Stomach (tissue), 4 donors: ENCODE results near the gene RGL2.
A peak's percentile ranks its signal among the peaks of the same experiment; 100 is the strongest.

Source experiments
- POLR2AphosphoS5 ChIP-seq, 3 donors: sonication (generic); formaldehyde crosslinking; IDR thresholded peaks; one replicate each; pipeline ENCODE4 v1.6.1; 2016; ENCODE audit warnings: antibody characterized with exemption in 3 of 3
- TF ChIP-seq, protein P1 (sequence below), 7 experiments: fragments of 450-650 bp in 4 of 7; fragments of 200-600 bp in 3 of 7; sonication (generic) in 3 of 7; IDR thresholded peaks; one replicate each; pipeline ENCODE4 v1.5.1; 2016 to 2019; ENCODE audit warnings: antibody characterized with exemption in 7 of 7, control low read depth in 2 of 7, mild to moderate bottlenecking in 1 of 7

DNA sequence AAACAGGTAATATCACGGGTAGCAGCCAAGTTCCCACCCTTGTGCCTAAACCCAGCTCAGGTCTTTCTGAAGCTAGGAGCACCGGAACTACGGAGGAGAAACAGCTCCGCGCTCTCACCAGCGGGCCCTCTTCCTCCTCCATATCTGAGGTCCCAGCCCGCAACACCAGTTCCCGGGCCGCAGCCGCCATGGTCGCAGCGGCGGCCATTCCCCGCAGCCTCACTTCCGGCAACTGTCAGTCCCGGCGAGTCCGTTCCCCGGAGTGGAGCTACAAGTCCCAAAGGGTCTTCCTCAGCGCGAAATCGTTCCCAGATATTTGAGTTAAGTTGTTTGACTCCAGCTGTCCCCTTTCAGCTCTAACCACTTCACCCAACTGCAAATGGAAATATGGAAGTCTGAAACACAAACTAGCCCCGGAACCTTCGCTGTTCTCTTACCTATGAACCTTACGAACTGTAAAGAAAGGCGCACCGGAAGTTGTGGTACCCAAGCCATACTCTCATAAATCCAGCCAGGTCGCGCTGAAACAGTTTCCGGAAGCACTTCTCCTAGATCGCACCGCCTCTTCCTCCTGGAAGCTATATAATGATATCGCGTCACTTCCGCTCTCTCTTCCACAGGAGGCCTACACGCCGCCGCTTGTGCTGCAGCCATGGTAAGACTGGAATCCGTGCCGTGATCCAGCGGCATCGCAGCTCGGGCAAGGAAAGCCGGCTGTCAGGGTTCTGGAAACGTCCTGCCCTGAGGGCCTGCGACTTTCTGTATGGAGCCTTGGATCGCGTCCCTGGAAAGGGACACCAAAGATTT lies 27.1 kb downstream of the RGL2 start, which contains the start of the genes RPS18 and VPS52:
- TF ChIP-seq, protein P1, sequence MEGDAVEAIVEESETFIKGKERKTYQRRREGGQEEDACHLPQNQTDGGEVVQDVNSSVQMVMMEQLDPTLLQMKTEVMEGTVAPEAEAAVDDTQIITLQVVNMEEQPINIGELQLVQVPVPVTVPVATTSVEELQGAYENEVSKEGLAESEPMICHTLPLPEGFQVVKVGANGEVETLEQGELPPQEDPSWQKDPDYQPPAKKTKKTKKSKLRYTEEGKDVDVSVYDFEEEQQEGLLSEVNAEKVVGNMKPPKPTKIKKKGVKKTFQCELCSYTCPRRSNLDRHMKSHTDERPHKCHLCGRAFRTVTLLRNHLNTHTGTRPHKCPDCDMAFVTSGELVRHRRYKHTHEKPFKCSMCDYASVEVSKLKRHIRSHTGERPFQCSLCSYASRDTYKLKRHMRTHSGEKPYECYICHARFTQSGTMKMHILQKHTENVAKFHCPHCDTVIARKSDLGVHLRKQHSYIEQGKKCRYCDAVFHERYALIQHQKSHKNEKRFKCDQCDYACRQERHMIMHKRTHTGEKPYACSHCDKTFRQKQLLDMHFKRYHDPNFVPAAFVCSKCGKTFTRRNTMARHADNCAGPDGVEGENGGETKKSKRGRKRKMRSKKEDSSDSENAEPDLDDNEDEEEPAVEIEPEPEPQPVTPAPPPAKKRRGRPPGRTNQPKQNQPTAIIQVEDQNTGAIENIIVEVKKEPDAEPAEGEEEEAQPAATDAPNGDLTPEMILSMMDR (IDR thresholded peaks at IDR 0.05): no peak
- TF ChIP-seq POLR2AphosphoS5 (IDR thresholded peaks at IDR 0.05): peak; percentile 98 to 100 (median 99)
